Natural killer cell (primary cell): ENCODE measurements around the gene TMEM212. TPM values are rescaled to one million over a fixed set of nuclear protein-coding genes. Genes with fewer than 3 reads are reported as not detected.

ENCODE experiments used
- ATAC-seq, 3 donors: fragments of 150-1000 bp in 2 of 3; fragments of 200-7000 bp in 1 of 3; cut with Tn5 transposase; 1 replicate in 1 of 3; 2 replicates in 2 of 3; pipeline ENCODE4 v1.10.0; 2021; ENCODE audit warnings: mild to moderate bottlenecking in 2 of 3, moderate library complexity in 2 of 3
- DNase-seq, 2 donors: peaks; one replicate each; pipeline versions ENCODE4 v3.0.0 to v3.0.0-alpha.2; 2013 to 2021; ENCODE audit warnings: mixed read lengths in 1 of 2
- H3K27ac ChIP-seq: one replicate; pipeline ENCODE4 v1.5.1; 2013; ENCODE audit warnings: mild to moderate bottlenecking, low read length
- H3K27me3 ChIP-seq: one replicate; pipeline ENCODE4 v1.6.1; 2013; ENCODE audit warnings: low read length; ENCODE audit not compliant: control insufficient read depth, insufficient read depth
- H3K36me3 ChIP-seq: one replicate; pipeline ENCODE4 v1.6.1; 2013; ENCODE audit warnings: low read length; ENCODE audit not compliant: control insufficient read depth, insufficient read depth
- H3K4me1 ChIP-seq: one replicate; pipeline ENCODE4 v1.6.1; 2013; ENCODE audit warnings: low read length; ENCODE audit not compliant: control insufficient read depth, insufficient read depth
- H3K4me3 ChIP-seq: one replicate; pipeline ENCODE4 v1.5.1; 2013; ENCODE audit warnings: low read length
- H3K9me3 ChIP-seq: one replicate; pipeline ENCODE4 v1.6.1; 2013; ENCODE audit warnings: low read length; ENCODE audit not compliant: control insufficient read depth, insufficient read depth
- H3K27ac Mint-ChIP-seq, 2 donors: one replicate each; pipeline ENCODE4 v1.8.0; 2022; ENCODE audit warnings: mild to moderate bottlenecking in 2 of 2, mixed read lengths in 2 of 2, moderate library complexity in 1 of 2
- H3K27me3 Mint-ChIP-seq, 2 donors: one replicate each; pipeline ENCODE4 v1.8.0; 2022; ENCODE audit warnings: low read depth in 2 of 2, mixed read lengths in 2 of 2
- H3K36me3 Mint-ChIP-seq: one replicate; pipeline ENCODE4 v1.8.0; 2022; ENCODE audit warnings: mixed read lengths
- H3K4me1 Mint-ChIP-seq, 2 donors: one replicate each; pipeline ENCODE4 v1.8.0; 2022; ENCODE audit warnings: mixed read lengths in 2 of 2
- H3K4me3 Mint-ChIP-seq: one replicate; pipeline ENCODE4 v1.8.0; 2022; ENCODE audit warnings: mild to moderate bottlenecking, moderate library complexity, mixed read lengths
- H3K9me3 Mint-ChIP-seq, 2 donors: one replicate each; pipeline ENCODE4 v1.8.0; 2022; ENCODE audit warnings: mixed read lengths in 2 of 2
- CTCF ChIP-seq: fragments of 200-600 bp; IDR thresholded peaks from one replicate; pipeline ENCODE4 v1.8.0; 2022; ENCODE audit warnings: antibody characterized with exemption
- WGBS: methylation state at CpG from one replicate; pipeline ENCODE4 v1.1.7; 2013; ENCODE audit warnings: missing lambda C conversion rate; ENCODE audit not compliant: insufficient coverage; 5-methylcytosine and 5-hydroxymethylcytosine counted together
- intact Hi-C: fragments of 100-400 bp; cut with micrococcal nuclease; formaldehyde crosslinking; loops from one replicate; pipeline ENCODE4 v1.14.2; 2022
- total RNA-seq, 4 donors: library from RNA; stranded (reverse); fragments of 120-200 nt in 1 of 4; gene quantifications; one replicate each; pipeline versions ENCODE4 v1.2.3 to v1.2.4, GENCODE V29; 2013 to 2022

TMEM212 gene
- total RNA-seq, 3 donors from 2014 or later (not counting 1 experiment from before 2014, with no cell fraction given), result not detected

- intact Hi-C loops, result no loop called here
Measured at GRCh38 chr3:171828902-171829770, 14.0 kb upstream of the TMEM212 start.

GRCh38 chr3:171829841-171830517 is 13.2 kb upstream of the TMEM212 start:
- peaks cover 5 to 17% of the 10 kb centered on the region in 2 donors for H3K27me3 Mint-ChIP-seq
- no peak overlapping the region for H3K4me3 ChIP-seq
- H3K4me1 Mint-ChIP-seq, result peaks cover 17 to 19% of the 10 kb centered on the region in 2 donors
- H3K27ac ChIP-seq, result no peak overlapping the region
- no peaks in the 10 kb centered on the region for H3K9me3 ChIP-seq
- 50% methylated on average over 6 of the region's 6 CpGs for WGBS
- H3K36me3 Mint-ChIP-seq, result no peaks in the 10 kb centered on the region
- H3K36me3 ChIP-seq, result no peaks in the 10 kb centered on the region
- no peak overlapping the region for H3K27ac Mint-ChIP-seq
- peak; percentile 19 for TF ChIP-seq CTCF
- no peak overlapping the region for H3K4me3 Mint-ChIP-seq
- intact Hi-C loops, result loop anchor here (10.0 kb wide), 1 partner anchor 865 kb away; no protein-coding TSS in a partner anchor
- DNase-seq (peak in 1 of 2 donors; percentile 22), ATAC-seq (no peak)
- H3K4me1 ChIP-seq, result peaks cover 9% of the 10 kb centered on the region
- H3K27me3 ChIP-seq, result no peaks in the 10 kb centered on the region
- H3K9me3 Mint-ChIP-seq, result no peaks in the 10 kb centered on the region

More at GRCh38 chr3:171828902-171829770, 14.0 kb upstream of the TMEM212 start:
- Histone ChIP-seq H3K27ac (no peak overlapping the region), H3K4me1 (peaks cover 9% of the 10 kb centered on the region), H3K27me3 (no peaks in the 10 kb centered on the region), H3K4me3 (no peak overlapping the region), H3K36me3 (no peaks in the 10 kb centered on the region), H3K9me3 (no peaks in the 10 kb centered on the region)
- no peak overlapping the region for H3K27ac Mint-ChIP-seq
- no peak overlapping the region for H3K4me3 Mint-ChIP-seq
- no peaks in the 10 kb centered on the region for H3K36me3 Mint-ChIP-seq
- TF ChIP-seq CTCF, result no peak
- no peak for DNase-seq
- peak in 1 of 3 donors; percentile 65 for ATAC-seq
- no peaks in the 10 kb centered on the region for H3K9me3 Mint-ChIP-seq
- H3K27me3 Mint-ChIP-seq, result peaks cover 5 to 19% of the 10 kb centered on the region in 2 donors
- peaks cover 17 to 19% of the 10 kb centered on the region in 2 donors for H3K4me1 Mint-ChIP-seq
- 74% methylated on average over 5 of the region's 5 CpGs for WGBS

- Histone ChIP-seq H3K27ac (no peak overlapping the region), H3K4me1 (peaks cover 9% of the 10 kb centered on the region), H3K4me3 (no peak overlapping the region), H3K36me3 (no peaks in the 10 kb centered on the region), H3K27me3 (no peaks in the 10 kb centered on the region), H3K9me3 (no peaks in the 10 kb centered on the region)
- no peak for ATAC-seq
- no peak for DNase-seq
- intact Hi-C loops, result loop anchor here (10.0 kb wide), 1 partner anchor 866 kb away; no protein-coding TSS in a partner anchor
- no peak for TF ChIP-seq CTCF
- H3K4me1 Mint-ChIP-seq, result peaks cover 17 to 19% of the 10 kb centered on the region in 2 donors
- no peaks in the 10 kb centered on the region for H3K36me3 Mint-ChIP-seq
- H3K27ac Mint-ChIP-seq, result no peak overlapping the region
- no peak overlapping the region for H3K4me3 Mint-ChIP-seq
- H3K9me3 Mint-ChIP-seq, result no peaks in the 10 kb centered on the region
- peaks cover 2 to 12% of the 10 kb centered on the region in 2 donors for H3K27me3 Mint-ChIP-seq
Measured at GRCh38 chr3:171830518-171830875, 12.7 kb upstream of the TMEM212 start.
